ENCODE measurements around the gene SCRN3. TPM values are rescaled to one million over a fixed set of nuclear protein-coding genes. Genes with fewer than 3 reads are reported as not detected.

The SCRN3 gene
- polyA plus RNA-seq, 3 donors, result 6.5 to 11.2 (median 7.2) TPM

DNA sequence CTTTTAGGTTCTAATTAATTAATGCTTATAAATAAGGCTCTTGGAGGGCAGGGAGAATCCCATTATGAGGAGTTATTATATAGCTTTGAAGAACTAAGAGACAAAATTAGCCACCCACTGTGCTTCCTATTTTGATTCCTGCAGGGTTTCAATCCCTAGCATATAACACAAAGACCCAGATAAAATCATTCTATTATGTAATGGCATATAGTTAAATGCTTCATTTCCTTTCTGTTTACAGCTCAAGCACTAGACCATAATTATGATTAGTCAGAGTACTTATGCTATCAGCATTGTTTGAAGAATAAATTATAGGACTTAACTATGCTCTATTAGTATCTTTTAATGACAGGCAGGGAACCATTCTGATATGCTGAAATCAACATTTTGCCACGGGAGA is 82.2 kb downstream of the SCRN3 start:
- WGBS (ENCODE audit: insufficient coverage), result no CpG with 5 or more reads among the region's 1 CpG
- no peak overlapping the region for H2AFZ ChIP-seq (ENCODE audit: insufficient read depth, low read depth, low read length, poor library complexity, severe bottlenecking)
- H3K27ac Mint-ChIP-seq, result no peak overlapping the region
- no peak overlapping the region for H3K9ac ChIP-seq (ENCODE audit: insufficient read depth, low read length, poor library complexity, severe bottlenecking)
- H3K9me3 ChIP-seq (replicated peaks in 1 of 2; ENCODE audit: control insufficient read depth in 1 of 2, insufficient read depth in 1 of 2, low read length in 2 of 2), result no peaks in the 10 kb centered on the region
- DNase-seq, result no peak
- peaks cover 4 to 24% of the 10 kb centered on the region in 2 donors for H3K36me3 ChIP-seq (replicated peaks in 1 of 2; ENCODE audit: control insufficient read depth in 1 of 2, insufficient read depth in 2 of 2, low read length in 2 of 2)
- H3K27me3 Mint-ChIP-seq (ENCODE audit: low read depth in 3 of 3), result no peaks in the 10 kb centered on the region
- no peaks in the 10 kb centered on the region for H3K9me3 Mint-ChIP-seq
- H3K4me3 Mint-ChIP-seq, result no peak overlapping the region
- no peak overlapping the region for H3K27ac ChIP-seq (ENCODE audit: low read depth in 1 of 2, low read length in 2 of 2)
- no peaks in the 10 kb centered on the region for H3K27me3 ChIP-seq (ENCODE audit: control insufficient read depth in 2 of 2, insufficient read depth in 2 of 2, low read length in 2 of 2)
- H3K4me2 ChIP-seq (replicated peaks; ENCODE audit: extremely low read depth, low read length, poor library complexity, severe bottlenecking), result no peak overlapping the region
- H3K4me3 ChIP-seq (replicated peaks in 1 of 3; ENCODE audit: low read depth in 2 of 3, low read length in 3 of 3), result no peak overlapping the region
- H3K36me3 Mint-ChIP-seq, result peaks cover 8 to 33% of the 10 kb centered on the region in 2 donors
- no peaks in the 10 kb centered on the region for H3K79me2 ChIP-seq (ENCODE audit: insufficient read depth, low read length)
- H3K4me1 ChIP-seq (ENCODE audit: control insufficient read depth in 1 of 2, insufficient read depth in 2 of 2, low read length in 2 of 2), result no peaks in the 10 kb centered on the region
- no peaks in the 10 kb centered on the region for H4K20me1 ChIP-seq (ENCODE audit: insufficient read depth, low read length)
- no peak for TF ChIP-seq CTCF (IDR thresholded peaks at IDR 0.05)
- intact Hi-C loops (cut with micrococcal nuclease), result no loop called here
- H3K4me1 Mint-ChIP-seq, result no peaks in the 10 kb centered on the region

Other genes with a start within 250 kb of the SCRN3 start
- 10 to 100 TPM; 24.9 to 72.3 (median 71.9) TPM for gene OLA1, start 147.2 kb upstream of the SCRN3 start, polyA plus RNA-seq
- not detected for gene SP9, start 60.8 kb upstream of the SCRN3 start, polyA plus RNA-seq
- gene GPR155, start 91.3 kb downstream of the SCRN3 start, polyA plus RNA-seq, result 1 to 10 TPM; 3.4 to 7.6 (median 7.0) TPM
- 100 to 1,000 TPM in 1 of 3 donors, 10 to 100 TPM in 2; 43.9 to 126 (median 74.3) TPM for gene WIPF1, start 202.1 kb downstream of the SCRN3 start, polyA plus RNA-seq

Measured in CD14-positive monocyte (primary cell).